Stimulated activated CD4-positive, alpha-beta T cell treated with anti-CD3 and anti-CD28 coated beads, TNF-alpha, amount 100 ng/mL, for 1 hour (primary cell): ENCODE results near the gene COP1.
"Not testable (repeated sequence)": the region's sequence is repeated elsewhere in the genome, so short reads cannot be mapped to it uniquely, and the experiment has no call there.

Source experiments
- DNase-seq, 3 donors: peaks; one replicate each; pipeline ENCODE4 v3.0.0-alpha.2; 2020; ENCODE audit warnings: low read depth in 3 of 3, low spot score in 1 of 3

The COP1 gene

DNA sequence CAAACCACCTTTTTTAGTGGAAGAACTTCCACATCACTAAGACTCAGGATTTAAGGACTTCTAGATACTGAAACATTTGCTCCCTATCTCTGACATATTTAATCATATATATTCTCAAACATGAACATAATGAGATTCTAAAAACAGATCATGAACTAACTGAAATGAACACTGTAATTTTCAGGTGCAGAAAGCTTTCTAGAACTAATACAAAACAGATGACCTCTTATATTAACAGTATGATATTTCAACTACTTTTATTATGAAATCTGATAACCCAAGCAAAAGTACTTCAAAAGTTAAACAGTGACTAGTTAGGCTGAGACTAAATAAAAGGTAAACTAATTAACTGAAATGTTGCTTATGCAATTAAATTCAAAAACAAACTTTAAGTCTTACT is 157.5 kb downstream of the COP1 start:
- no peak for DNase-seq

DNA sequence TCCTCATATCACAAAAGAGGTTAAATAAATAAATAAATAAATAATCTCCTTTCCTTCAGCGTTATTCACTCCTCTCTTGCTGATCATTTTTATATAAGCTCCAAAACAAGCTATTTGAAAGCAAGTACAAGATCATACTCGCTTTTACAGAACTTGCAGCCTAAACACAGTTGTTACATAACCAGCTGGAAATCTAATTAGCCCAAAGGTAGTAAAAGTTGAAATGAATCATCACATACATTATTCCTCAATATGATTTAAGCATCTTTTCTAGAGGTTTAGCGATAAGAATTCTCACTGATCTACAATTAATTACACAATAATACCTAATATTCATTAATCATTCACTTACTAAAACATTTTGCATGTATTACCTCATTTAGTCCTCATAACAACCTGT is 160.2 kb downstream of the COP1 start:
- no peak for DNase-seq

DNA sequence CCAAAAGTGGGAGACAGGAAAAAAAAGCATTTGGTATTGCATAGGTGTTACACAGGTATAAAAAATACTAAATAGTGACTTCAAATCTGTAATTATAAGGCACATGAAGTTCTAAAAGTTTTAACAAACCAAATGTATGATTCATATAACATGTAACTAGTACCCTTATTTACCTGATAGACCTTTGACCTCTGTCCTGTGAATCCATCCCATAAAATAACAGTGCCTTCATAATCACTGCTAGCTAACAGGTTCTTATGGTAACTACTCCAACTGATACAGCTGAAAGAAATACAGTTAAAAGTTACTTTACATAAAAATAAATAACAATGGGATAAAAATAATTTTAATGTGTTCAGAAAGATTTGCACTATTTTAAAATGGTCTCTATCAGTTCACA is 163.5 kb downstream of the COP1 start:
- no peak for DNase-seq

DNA sequence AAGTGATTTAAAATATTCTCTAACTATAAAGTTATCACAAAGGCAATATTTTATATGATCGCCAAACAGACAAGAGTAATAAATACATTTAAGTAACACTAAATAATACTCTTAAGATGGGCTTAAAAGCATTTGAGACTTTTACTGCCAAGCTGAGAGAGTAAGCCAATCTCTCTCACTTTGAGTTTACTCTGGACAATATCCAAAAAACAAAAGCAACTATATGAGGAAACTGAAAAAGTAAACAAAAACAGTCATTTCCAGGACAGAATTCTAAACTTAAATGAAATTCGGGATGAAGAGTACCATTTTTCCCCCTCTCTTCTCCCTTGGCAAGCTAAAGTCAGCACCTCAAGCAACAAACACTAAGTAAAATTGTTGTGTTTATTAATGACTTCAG is 173.2 kb downstream of the COP1 start:
- no peak for DNase-seq

DNA sequence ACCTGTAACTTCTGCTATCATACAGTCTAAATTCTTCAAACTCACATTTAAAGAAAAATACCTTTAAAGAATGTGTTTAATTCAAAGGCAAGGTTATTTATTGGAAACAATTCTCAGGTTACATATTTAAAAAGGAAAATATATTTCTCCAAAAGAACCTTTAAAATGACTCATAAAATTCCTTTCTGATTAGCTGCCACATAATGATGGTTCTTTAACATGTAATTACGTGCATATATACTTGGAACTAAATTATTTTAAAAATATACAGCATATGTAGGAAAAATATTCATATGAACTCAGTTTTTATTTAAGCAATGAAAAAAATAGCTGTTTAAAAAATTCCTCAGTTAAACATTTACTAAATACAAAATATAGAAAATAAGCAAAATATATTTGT is 173.6 kb downstream of the COP1 start:
- DNase-seq: no peak

DNA sequence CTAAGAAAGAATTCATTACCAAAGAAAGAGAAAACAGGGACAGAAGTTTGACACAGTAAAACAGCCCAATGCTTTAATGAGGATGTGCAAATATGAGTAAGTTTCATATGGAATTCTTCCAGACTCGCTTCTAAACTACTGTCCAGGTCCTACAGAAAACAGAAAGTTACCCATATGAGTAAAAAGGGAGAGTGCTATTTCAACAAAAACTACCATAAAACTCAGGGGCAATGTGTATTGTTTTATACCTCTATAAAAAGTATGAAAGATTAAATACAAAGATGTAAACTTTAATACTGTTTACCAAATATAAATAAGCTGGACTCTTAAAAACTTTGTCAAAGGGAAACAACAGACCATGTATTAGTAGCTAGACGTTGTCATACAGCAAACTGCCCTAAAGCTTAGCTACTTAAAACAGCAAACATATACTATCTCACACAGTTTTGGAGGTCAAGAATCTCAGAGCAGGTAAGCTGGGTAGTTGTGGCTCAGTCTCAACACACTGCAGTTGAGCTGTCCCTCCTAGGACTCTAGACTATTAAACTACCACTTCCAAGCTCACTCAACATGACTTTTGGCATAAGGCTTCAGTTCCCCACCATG is 174.9 kb downstream of the COP1 start:
- DNase-seq: no peak

DNA sequence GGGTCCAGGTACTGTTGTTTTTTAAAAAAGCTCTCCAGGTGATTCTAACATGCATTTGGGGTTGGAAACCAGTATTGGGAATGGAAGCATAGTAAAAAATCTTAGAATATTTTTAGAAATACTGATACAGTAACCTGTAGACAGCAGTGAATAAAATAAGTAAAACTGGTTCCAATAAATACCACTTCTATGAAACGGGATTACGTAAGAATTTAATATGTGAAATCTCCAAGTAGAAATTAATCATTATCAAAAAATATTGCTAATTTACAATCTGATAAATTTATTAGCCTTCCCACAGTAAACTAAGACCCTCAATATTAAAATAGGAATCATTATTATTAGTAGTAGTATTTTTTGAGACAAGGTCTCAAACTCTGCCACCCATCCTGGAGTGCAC is 177.5 kb downstream of the COP1 start:
- no peak for DNase-seq

DNA sequence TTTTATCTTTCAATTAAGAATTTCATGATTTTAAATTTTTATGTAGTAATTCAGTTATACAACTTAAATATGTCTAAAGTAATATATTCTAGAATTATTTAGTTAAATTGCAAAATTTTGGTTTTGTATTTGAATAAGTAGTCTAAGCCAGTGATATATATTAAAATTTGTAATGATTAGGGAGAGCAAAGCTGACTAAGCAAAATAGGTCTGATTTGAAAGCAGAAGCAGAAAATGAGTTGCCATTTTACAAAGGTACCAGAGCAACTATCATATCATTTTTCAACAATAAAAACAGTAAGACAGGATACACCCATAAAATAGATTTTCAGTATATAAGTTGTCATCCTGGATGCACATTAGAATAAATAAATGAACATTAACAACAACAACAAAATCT is 177.9 kb downstream of the COP1 start:
- DNase-seq: no peak

DNA sequence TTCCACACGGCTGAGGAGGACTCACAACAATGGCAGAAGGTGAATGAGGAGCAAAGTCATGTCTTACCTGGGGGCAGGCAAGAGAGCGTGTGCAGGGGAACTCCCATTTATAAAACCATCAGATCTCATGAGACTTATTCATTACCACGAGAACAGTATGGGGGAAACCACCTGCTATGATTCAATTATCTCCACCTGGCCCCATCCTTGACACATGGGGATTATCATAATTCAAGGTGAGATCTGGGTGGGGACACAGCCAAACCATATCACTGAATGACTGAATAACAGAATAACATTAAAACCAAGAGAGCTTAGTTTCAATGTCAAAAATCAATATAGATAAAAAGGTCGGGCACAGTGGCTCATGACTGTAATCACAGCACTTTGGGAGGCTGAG is 179.2 kb downstream of the COP1 start:
- DNase-seq: not testable (repeated sequence)

DNA sequence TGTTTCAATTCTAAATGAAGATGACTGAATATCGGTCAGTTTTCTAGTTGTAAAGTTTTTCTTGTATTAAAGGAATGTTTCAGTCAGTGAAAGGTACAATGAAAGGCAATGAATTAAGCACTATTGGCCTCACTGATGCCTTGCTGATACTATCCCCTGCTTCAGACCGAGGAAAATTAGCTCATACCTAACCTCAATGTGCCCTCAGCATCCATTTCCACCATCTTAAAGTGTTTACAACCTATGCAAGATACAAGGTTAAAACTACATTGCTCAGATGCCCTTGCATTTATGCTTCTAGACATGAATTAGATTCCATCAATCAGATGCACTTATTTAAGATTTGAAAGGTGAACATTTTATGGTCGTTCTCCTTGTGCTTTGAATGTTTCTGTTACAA is 184.5 kb downstream of the COP1 start:
- DNase-seq: no peak

DNA sequence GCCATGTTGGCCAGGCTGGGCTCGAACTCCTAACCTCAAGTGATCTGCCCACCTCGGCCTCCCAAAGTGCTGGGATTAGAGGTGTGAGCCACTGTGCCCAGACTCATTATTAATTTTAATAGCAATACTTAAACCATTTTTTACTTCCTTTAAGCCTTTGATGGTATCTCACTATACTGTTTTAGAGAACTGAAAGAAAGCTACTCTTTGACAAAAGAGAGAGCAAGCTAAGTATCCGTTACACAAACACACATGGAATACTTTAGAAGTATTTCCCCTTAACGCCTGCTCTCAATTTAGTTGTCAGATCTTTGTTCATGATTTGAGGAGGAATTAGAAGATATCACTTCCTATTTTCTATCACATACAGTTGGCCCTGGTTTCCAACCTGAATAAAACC is 189.4 kb downstream of the COP1 start:
- DNase-seq: no peak

DNA sequence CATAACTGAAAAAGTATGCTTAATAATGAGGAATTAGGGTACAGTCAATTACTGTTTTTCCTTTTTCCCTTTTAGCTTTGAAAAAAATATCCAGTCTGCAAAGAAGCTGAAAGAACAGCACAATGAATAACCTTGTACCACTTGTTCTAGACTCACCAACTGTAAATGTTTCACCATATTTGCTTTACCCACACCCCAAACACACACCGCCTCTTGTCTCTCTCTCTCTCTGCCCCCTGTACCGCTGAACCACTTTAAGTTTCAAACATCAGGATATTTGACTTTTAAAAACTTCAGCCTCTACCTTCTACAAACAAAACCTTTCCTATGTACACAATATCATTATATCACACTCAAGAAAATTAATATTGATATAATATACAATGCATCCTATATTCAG is 197.1 kb downstream of the COP1 start:
- no peak for DNase-seq

DNA sequence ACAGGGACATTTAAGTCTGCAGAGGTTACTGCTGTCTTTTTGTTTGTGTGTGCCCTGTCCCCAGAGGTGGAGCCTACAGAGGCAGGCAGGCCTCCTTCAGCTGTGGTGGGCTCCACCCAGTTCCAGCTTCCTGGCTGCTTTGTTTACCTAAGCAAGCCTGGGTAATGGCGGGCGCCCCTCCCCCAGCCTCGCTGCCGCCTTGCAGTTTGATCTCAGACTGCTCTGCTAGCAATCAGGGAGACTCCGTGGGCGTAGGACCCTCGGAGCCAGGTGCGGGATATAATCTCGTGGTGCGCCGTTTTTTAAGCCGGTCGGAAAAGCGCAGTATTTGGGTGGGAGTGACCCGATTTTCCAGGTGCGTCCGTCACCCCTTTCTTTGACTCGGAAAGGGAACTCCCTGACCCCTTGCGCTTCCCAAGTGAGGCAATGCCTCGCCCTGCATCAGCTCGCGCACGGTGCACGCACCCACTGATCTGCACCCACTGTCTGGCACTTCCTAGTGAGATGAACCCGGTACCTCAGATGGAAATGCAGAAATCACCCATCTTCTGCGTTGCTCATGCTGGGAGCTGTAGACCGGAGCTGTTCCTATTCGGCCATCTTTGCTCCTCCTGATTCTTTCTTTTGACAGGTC is 199.2 kb downstream of the COP1 start:
- DNase-seq: not testable (repeated sequence)

DNA sequence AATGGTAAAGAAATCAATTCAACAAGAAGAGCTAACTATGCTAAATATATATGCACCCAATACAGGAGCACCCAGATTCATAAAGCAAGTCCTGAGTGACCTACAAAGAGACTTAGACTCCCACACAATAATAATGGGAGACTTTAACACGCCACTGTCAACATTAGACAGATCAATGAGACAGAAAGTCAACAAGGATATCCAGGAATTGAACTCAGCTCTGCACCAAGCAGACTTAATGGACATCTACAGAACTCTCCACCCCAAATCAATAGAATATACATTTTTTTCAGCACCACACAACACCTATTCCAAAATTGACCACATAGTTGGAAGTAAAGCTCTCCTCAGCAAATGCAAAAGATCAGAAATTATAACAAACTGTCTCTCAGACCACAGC is 212.4 kb downstream of the COP1 start:
- not testable (repeated sequence) for DNase-seq

DNA sequence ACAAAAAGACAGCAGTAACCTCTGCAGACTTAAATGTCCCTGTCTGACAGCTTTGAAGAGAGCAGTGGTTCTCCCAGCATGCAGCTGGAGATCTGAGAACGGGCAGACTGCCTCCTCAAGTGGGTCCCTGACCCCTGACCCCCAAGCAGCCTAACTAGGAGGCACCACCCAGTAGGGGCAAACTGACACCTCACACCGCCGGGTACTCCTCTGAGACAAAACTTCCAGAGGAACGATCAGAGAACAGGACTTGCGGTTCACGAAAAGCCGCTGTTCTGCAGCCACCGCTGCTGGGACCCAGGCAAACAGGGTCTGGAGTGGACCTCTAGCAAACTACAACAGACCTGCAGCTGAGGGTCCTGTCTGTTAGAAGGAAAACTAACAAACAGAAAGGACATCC is 214.3 kb downstream of the COP1 start:
- not testable (repeated sequence) for DNase-seq

DNA sequence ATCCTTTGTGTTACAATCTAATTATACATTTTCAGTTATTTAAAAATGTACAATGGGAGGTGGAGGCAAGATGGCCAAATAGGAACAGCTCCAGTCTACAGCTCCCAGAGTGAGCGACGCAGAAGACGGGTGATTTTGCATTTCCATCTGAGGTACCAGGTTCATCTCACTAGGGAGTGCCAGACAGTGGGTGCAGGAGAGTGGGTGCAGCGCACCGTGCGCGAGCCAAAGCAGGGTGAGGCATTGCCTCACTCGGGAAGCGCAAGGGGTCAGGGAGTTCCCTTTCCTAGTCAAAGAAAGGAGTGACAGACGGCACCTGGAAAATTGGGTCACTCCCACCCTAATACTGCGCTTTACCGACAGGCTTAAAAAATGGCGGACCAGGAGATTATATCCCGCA is 214.9 kb downstream of the COP1 start:
- not testable (repeated sequence) for DNase-seq

DNA sequence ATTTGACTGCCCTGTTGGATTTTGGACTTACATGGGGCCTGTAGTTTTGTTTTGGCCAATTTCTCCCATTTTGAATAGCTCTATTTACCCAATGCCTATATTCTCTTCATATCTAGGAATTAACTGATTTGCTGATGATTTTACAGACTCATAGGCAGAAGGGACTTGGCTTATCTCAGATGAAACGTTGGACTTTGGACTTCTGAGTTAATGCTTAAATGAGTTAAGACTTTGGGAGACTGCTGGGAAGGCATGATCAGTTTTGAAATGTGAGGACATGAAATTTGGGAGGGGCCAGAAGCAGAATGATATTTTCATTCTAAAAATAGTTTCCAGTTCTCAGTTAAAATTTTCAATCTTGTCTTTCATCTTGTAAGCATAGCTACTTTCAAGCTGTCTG is 222.3 kb downstream of the COP1 start:
- no peak for DNase-seq

DNA sequence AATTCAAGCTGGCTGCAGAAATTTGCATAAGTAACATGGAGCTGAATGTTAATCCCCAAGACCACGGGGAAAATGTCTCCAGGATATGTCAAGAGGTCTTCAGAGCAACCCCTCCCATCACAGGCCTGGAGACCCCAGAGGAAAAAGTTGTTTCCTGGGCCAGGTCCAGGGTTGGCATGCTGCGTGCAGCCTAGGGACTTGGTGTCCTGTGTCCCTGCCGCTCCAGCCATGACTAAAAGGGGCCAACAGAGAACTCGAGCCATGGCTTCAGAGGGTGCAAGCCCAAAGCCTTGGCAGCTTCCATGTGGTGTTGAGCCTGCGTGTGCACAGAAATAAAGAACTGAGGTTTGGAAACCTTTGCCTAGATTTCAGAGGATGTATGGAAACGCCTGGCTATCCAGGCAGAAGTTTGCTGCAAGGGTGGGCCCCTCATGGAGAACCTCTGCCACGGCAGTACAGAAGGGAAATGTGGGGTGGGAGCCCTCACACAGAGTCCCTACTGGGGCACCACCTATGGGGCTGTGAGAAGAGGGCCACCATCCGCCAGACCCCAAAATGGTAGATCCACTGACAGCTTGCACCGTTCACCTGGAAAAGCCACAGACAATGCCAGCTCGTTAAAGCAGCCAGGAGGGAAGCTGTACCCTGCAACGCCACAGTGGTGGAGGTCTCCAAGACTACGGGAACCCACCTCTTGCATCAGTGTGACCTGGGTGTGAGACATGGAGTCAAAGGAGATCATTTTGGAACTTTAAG is 222.9 kb downstream of the COP1 start:
- DNase-seq: no peak

DNA sequence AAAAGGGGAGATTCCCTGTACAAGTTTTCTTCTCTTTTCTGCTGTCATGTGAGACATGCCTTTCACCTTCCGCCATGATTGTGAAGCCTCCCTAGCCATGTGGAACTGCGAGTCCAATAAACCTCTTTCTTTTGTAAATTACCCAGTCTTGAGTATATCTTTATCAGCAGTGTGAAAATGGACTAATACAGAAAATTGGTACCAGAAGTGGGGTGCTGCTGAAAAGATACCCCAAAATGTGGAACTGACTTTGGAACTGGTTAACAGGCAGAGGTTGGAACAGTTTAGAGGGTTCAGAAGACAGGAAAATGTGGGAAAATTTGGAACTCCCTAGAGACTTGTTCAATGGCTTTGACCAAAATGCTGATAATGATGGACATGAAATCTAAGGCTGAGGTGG is 223.7 kb downstream of the COP1 start:
- not testable (repeated sequence) for DNase-seq

DNA sequence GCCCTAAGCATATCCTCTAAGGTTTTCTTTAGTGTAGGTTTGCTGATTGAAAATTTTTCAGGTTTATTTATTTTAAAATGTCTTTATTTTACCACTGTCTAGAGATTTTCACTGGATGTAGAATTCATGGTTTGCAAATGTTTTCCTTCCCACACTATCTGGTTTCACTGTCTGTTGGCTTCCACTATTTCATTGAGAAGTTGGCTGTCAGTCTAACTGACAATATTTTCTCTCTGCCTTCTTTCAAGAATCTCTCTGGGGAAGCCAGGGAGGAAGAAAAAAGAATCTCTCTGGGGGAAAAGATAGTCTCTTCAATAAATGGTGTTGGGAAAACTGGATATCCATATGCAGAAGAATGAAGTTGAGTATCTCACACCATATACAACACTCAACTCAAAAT is 226.0 kb downstream of the COP1 start:
- DNase-seq: no peak

DNA sequence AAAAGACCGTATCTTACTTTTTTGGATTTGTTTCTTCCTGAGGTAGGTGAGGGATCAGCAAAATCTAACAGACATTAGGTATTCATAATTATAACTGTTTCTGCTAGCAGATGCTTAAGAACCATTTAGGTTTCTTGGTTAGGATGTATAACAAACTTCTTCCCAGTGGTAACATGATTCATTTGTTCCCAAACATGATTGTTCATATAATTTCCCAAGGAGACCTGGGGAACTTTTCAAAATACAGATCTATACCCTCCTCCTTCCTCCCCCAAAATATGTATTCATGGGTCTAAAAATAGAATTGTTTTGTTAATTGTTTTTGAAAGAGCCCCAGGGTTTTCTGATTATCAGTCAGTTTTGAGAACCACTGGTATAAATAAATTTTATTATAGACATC is 228.2 kb downstream of the COP1 start:
- no peak for DNase-seq

DNA sequence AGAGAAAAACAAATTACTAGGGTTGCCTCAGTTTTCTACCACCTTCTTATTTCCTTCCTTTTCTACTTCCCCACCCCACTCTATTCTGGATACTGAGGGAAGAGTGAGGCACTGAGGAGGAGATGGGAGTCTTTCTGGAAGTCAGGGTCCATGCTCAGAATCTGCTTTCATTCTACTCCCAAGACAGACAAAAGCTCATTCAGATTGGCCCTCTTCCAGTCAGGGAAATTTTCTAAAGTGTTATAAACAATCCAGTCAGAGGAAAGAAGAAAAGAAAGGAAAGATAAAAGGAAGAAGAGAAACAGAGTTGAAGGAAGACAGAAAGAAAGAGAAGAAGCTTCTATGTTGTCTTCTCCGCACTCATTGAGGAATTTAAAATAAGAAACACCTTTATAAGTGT is 228.6 kb downstream of the COP1 start:
- no peak for DNase-seq
